GM10847 (cell line): Measurements from ENCODE around the gene PCK2.

Experiments
- POLR2A ChIP-seq: IDR thresholded peaks from 2 replicates; pipeline ENCODE4 v1.6.1; 2011; ENCODE audit not compliant: insufficient read length; ENCODE audit errors: extremely low read depth

Gene PCK2

GRCh38 chr14:24145219-24145618 lies 51.1 kb downstream of the PCK2 start:
- no peak for TF ChIP-seq POLR2A

- TF ChIP-seq POLR2A = no peak
Observed at GRCh38 chr14:24145690-24146452, 51.8 kb downstream of the PCK2 start.

- TF ChIP-seq POLR2A = peak; percentile 44
Observed at GRCh38 chr14:24146453-24146977, 52.4 kb downstream of the PCK2 start, which contains the start of gene PSME2. Gene PSME2, minus strand, starts transcription at chr14:24146610. Its CDS starts 29 bp downstream, at chr14:24146581.

GRCh38 chr14:24146978-24147760 lies 53.1 kb downstream of the PCK2 start, which contains the start of gene RNF31:
Gene RNF31, plus strand, starts transcription at chr14:24147498. Its CDS starts 201 bp downstream, at chr14:24147699.
- peak; percentile 47 for TF ChIP-seq POLR2A

- TF ChIP-seq POLR2A = no peak
Observed at GRCh38 chr14:24147761-24148428, 53.8 kb downstream of the PCK2 start.

GRCh38 chr14:24149302-24149969 lies 55.3 kb downstream of the PCK2 start:
- TF ChIP-seq POLR2A = no peak

GRCh38 chr14:24150061-24150460 lies 56.0 kb downstream of the PCK2 start:
- no peak for TF ChIP-seq POLR2A

GRCh38 chr14:24150567-24150966 lies 56.5 kb downstream of the PCK2 start:
- TF ChIP-seq POLR2A = no peak

GRCh38 chr14:24150993-24151392 lies 56.9 kb downstream of the PCK2 start:
- no peak for TF ChIP-seq POLR2A

- no peak for TF ChIP-seq POLR2A
Observed at GRCh38 chr14:24151404-24152080, 57.4 kb downstream of the PCK2 start.
